ENCODE measurements around the gene RNF41. TPM values are rescaled to one million over a fixed set of nuclear protein-coding genes. Genes with fewer than 3 reads are reported as not detected.

RNF41 gene
- polyA plus RNA-seq, 2 donors: 7.9 to 17.5 TPM

DNA sequence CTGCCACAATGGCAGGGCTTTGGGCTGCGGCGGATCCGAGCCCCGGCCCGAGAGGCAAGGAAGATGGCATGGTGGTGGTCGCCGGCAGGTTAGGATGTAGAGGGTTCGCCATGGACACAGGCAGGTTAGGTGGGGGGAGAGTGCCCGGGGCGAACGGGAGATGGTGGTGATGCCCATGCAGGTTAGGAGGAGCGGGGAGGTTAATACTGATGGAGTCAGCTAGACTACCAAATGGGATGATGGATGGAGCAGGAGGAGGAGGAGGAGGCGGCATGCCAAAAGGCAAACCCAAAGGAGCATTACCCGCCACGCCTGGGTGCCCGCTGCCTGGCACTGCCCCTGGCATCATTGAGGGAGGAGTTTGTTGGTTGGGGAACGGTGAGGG is 57.4 kb downstream of the RNF41 start:
- H3K27me3 ChIP-seq (ENCODE audit: control insufficient read depth in 1 of 2, insufficient read depth in 2 of 2, low read length in 2 of 2): no peaks in the 10 kb centered on the region
- H3K27ac ChIP-seq (ENCODE audit: low read depth in 2 of 2, low read length in 1 of 2): peak overlapping the region in 1 of 2 donors; percentile 15
- WGBS, 2 donors: 75 to 85% methylated on average over 17 of the region's 17 CpGs
- H3K36me3 ChIP-seq (ENCODE audit: control insufficient read depth in 2 of 2, insufficient read depth in 2 of 2, low read length in 1 of 2): peaks cover 22 to 49% of the 10 kb centered on the region in 2 donors
- peaks cover 5 to 8% of the 10 kb centered on the region in 2 donors for H3K4me1 ChIP-seq (ENCODE audit: control insufficient read depth in 2 of 2, insufficient read depth in 2 of 2, low read length in 1 of 2)
- H3K9me3 ChIP-seq (ENCODE audit: control insufficient read depth in 2 of 2, insufficient read depth in 1 of 2, low read depth in 1 of 2, low read length in 1 of 2): no peaks in the 10 kb centered on the region
- H3K4me3 ChIP-seq (ENCODE audit: low read depth in 1 of 2, low read length in 2 of 2): no peak overlapping the region

DNA sequence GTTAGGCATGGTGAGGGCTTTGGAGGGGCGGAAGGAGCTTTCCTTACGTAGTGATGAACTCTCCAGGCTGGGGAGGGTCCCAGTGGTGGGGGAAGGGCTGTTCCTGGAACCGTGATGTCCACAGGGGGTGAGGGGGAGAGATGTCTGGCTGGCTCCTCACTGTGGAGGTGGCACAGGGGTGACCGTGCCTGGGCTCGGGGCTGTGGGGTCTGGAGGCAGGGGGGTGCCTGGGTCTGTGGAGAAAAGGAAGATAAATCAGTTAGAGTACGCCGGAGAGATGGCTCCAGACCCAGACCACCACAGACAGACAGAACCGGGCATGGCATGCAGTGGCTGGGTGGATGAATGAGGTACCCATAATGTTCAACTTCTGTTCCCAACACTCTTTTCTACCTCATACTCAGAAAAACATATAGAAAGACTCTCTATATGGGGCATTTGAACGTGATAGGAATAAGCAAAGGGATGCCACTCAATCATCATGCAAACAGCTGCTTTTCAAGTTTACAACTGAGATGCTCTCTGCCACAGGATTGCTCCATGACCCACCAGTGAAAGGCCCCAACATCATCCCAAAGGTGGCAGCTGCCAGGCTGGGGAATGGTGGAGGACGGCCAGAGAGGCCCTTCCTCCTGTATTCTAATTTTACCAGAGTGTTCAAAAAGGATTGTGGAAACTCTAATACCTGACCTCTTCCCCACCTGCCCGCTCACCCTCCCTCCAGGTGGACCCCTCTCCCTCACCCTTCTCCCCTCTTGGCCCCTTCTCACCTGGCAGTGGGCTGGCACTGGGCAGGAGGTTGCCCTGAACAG is 58.0 kb downstream of the RNF41 start:
- WGBS, 2 donors: 67 to 70% methylated on average over 11 of the region's 11 CpGs
- Histone ChIP-seq H3K9me3 (ENCODE audit: control insufficient read depth in 2 of 2, insufficient read depth in 1 of 2, low read depth in 1 of 2, low read length in 1 of 2) (no peaks in the 10 kb centered on the region), H3K36me3 (ENCODE audit: control insufficient read depth in 2 of 2, insufficient read depth in 2 of 2, low read length in 1 of 2) (peaks cover 22 to 48% of the 10 kb centered on the region in 2 donors), H3K27me3 (ENCODE audit: control insufficient read depth in 1 of 2, insufficient read depth in 2 of 2, low read length in 2 of 2) (no peaks in the 10 kb centered on the region), H3K4me1 (ENCODE audit: control insufficient read depth in 2 of 2, insufficient read depth in 2 of 2, low read length in 1 of 2) (peaks cover 5 to 8% of the 10 kb centered on the region in 2 donors), H3K4me3 (ENCODE audit: low read depth in 1 of 2, low read length in 2 of 2) (no peak overlapping the region), H3K27ac (ENCODE audit: low read depth in 2 of 2, low read length in 1 of 2) (peak overlapping the region in 1 of 2 donors; percentile 15)

DNA sequence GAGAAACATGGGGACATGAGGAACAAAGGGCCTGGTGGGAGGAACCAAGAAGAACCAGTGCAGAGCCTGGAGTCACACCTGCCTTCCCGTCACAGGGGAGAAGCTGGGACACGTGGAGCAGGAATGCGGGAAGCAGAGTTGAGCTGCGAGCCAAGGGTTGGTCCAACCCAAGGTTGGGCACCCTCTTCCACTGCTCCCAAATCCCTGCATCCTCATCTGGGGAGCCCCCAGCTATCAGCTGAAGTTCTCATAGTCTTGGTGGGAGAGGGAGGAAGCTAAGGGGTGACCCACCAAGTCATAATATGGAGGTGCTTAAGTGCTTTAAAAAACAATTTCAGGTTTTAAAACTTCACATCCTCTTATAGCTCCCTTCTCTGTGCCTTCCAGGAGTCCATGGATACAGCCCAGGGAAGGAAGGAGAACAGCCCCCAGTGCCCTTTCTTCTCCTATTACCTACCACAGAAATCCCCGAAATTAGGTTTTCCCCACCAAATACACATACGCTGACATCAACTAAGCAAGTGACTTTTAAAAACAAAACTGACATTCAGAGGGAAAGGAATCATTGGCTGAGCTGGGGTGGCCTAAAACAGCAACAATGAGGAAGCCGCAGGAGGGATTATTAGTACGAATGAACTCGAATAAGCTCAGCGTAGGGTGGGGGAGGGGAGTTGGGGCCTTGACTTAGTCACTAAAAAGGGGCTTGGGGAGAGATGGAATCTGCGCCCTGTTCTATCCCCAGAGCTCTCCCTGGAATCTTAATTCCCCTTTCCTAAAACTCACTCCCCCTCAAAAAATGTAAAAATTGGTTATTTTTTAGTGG is 59.0 kb downstream of the RNF41 start:
- H3K4me3 ChIP-seq (ENCODE audit: low read depth in 1 of 2, low read length in 2 of 2): no peak overlapping the region
- WGBS, 2 donors: 57 to 59% methylated on average over 11 of the region's 11 CpGs
- peak overlapping the region in 1 of 2 donors; percentile 69 for H3K27ac ChIP-seq (ENCODE audit: low read depth in 2 of 2, low read length in 1 of 2)
- no peaks in the 10 kb centered on the region for H3K9me3 ChIP-seq (ENCODE audit: control insufficient read depth in 2 of 2, insufficient read depth in 1 of 2, low read depth in 1 of 2, low read length in 1 of 2)
- peaks cover 21 to 43% of the 10 kb centered on the region in 2 donors for H3K36me3 ChIP-seq (ENCODE audit: control insufficient read depth in 2 of 2, insufficient read depth in 2 of 2, low read length in 1 of 2)
- H3K27me3 ChIP-seq (ENCODE audit: control insufficient read depth in 1 of 2, insufficient read depth in 2 of 2, low read length in 2 of 2): no peaks in the 10 kb centered on the region
- peaks cover 5 to 8% of the 10 kb centered on the region in 2 donors for H3K4me1 ChIP-seq (ENCODE audit: control insufficient read depth in 2 of 2, insufficient read depth in 2 of 2, low read length in 1 of 2)

DNA sequence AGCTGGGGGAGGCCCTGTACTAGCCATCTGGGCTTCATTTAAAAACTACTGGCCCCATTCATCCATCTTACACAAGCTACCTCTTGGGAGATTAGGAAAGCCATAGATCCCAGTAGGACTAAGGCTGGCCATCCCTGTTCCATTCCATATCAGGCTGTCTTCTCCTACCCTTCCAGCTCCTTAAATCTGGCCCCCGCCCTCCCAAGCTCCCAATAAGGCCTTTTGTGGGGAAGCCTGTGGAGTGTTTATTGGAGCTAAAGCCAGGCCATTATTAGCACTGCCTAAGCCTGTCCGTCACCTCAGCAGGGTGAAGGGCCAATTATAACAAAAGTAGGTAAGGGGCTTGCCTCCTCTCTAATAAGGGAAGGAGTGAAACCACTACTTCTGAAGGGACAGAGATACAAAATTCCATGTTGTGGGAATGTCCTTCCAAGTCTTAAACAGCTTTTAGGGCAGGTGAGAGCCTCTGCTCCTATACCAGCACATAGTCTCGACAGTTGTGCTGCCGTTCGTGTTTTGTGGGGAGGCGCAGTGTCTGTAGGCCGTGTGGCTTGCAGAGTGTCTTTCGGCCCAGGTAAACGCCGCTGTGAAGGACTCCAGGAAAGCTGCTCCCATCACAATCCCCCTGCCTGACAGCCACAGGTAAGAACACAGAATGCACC is 59.9 kb downstream of the RNF41 start:
- Histone ChIP-seq H3K4me3 (ENCODE audit: low read depth in 1 of 2, low read length in 2 of 2) (peak overlapping the region in 1 of 2 donors; percentile 99), H3K27me3 (ENCODE audit: control insufficient read depth in 1 of 2, insufficient read depth in 2 of 2, low read length in 2 of 2) (no peaks in the 10 kb centered on the region), H3K27ac (ENCODE audit: low read depth in 2 of 2, low read length in 1 of 2) (peak overlapping the region; percentile 96 to 100), H3K4me1 (ENCODE audit: control insufficient read depth in 2 of 2, insufficient read depth in 2 of 2, low read length in 1 of 2) (peaks cover 5 to 8% of the 10 kb centered on the region in 2 donors), H3K9me3 (ENCODE audit: control insufficient read depth in 2 of 2, insufficient read depth in 1 of 2, low read depth in 1 of 2, low read length in 1 of 2) (no peaks in the 10 kb centered on the region), H3K36me3 (ENCODE audit: control insufficient read depth in 2 of 2, insufficient read depth in 2 of 2, low read length in 1 of 2) (peaks cover 17 to 39% of the 10 kb centered on the region in 2 donors)
- WGBS, 2 donors: 71% methylated on average over 10 of the region's 10 CpGs

DNA sequence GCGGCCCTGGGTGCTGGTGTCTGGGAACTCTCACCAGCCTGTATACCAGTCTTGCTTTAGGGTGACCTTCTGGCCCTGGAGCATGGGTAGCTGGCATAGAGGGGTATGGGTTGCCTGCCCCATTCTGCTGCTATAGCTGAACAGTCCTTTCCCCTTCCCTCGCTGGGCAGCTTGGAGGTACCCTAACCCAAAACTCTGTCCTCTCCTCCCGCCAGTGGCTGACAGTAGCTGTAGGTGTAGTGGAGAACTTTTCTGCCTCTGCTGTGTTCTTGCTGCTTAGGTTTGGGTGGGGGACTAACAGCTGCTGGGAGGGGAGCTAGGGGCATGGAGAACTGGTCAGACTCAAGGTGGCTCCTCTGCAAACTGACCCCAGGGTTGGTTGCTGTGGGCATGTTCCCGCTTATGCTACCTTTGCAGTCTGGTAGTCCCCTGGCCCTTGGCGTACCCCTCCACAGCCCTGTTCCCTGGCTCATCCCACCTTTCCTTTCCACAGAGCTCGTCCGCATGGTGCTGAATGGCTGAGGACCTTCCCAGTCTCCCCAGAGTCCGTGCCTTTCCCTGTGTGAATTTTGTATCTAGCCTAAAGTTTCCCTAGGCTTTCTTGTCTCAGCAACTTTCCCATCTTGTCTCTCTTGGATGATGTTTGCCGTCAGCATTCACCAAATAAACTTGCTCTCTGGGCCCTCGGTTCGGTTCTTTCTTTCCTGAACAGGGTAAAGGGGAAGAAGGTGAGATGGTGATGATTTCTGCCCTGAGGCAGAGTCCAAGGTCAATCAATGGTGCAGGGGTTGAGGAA is 60.6 kb downstream of the RNF41 start:
- Histone ChIP-seq H3K27ac (ENCODE audit: low read depth in 2 of 2, low read length in 1 of 2) (peak overlapping the region; percentile 96 to 100), H3K4me1 (ENCODE audit: control insufficient read depth in 2 of 2, insufficient read depth in 2 of 2, low read length in 1 of 2) (peaks cover 5 to 8% of the 10 kb centered on the region in 2 donors), H3K27me3 (ENCODE audit: control insufficient read depth in 1 of 2, insufficient read depth in 2 of 2, low read length in 2 of 2) (no peaks in the 10 kb centered on the region), H3K4me3 (ENCODE audit: low read depth in 1 of 2, low read length in 2 of 2) (peak overlapping the region; percentile 79 to 99), H3K9me3 (ENCODE audit: control insufficient read depth in 2 of 2, insufficient read depth in 1 of 2, low read depth in 1 of 2, low read length in 1 of 2) (no peaks in the 10 kb centered on the region), H3K36me3 (ENCODE audit: control insufficient read depth in 2 of 2, insufficient read depth in 2 of 2, low read length in 1 of 2) (peaks cover 17 to 39% of the 10 kb centered on the region in 2 donors)
- WGBS, 2 donors: 57 to 63% methylated on average over 11 of the region's 11 CpGs

DNA sequence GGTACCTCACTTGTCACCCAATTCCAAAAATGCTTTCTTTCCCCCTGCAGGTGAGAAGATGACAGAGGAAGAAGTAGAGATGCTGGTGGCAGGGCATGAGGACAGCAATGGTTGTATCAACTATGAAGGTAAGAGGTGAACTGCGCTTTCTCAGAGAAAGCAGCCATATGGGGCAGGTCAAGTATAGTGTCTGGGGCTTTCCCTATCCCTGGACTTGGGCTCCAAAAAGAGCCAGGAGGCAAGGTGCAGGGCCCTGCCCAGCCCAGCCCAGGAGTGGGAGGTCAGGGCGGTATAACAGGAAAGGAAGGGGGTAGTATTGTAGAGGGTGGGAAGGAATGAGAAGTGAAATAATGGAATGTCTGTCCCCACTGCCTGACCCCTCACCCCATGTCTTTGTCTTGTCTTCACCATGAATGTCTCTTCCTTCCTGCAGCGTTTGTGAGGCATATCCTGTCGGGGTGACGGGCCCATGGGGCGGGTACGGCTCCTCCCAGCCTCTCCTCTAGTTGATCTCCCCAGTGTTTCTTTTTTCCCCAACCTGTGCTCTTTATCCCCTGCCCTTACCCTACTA is 61.4 kb downstream of the RNF41 start:
- Histone ChIP-seq H3K4me3 (ENCODE audit: low read depth in 1 of 2, low read length in 2 of 2) (peak overlapping the region; percentile 79 to 99), H3K27me3 (ENCODE audit: control insufficient read depth in 1 of 2, insufficient read depth in 2 of 2, low read length in 2 of 2) (no peaks in the 10 kb centered on the region), H3K36me3 (ENCODE audit: control insufficient read depth in 2 of 2, insufficient read depth in 2 of 2, low read length in 1 of 2) (peaks cover 14 to 36% of the 10 kb centered on the region in 2 donors), H3K4me1 (ENCODE audit: control insufficient read depth in 2 of 2, insufficient read depth in 2 of 2, low read length in 1 of 2) (peaks cover 5 to 8% of the 10 kb centered on the region in 2 donors), H3K27ac (ENCODE audit: low read depth in 2 of 2, low read length in 1 of 2) (peak overlapping the region; percentile 96 to 100), H3K9me3 (ENCODE audit: control insufficient read depth in 2 of 2, insufficient read depth in 1 of 2, low read depth in 1 of 2, low read length in 1 of 2) (no peaks in the 10 kb centered on the region)
- WGBS, 2 donors: 22 to 33% methylated on average over 7 of the region's 7 CpGs

DNA sequence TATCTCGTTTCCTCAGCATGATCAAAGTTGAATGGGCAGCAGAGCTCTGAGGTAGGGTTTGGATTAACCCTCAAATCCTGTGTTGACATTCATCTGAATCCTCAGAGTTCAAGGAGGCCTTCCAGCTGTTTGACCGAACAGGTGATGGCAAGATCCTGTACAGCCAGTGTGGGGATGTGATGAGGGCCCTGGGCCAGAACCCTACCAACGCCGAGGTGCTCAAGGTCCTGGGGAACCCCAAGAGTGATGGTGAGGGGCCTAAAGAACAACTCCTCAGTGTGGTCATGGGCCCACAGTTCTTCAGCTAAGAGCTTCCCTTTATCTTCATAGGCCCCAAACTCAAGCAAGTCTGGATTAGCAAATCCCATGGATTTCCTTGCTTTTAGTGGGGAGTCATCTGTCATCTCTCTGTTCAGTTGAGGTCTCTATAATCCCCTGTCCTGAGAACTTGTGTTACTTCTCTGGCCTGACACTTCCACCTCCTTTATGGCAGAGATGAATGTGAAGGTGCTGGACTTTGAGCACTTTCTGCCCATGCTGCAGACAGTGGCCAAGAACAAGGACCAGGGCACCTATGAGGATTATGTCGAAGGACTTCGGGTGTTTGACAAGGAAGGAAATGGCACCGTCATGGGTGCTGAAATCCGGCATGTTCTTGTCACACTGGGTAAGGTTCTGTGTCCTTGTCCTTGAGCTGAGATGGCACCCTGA is 62.1 kb downstream of the RNF41 start:
- peaks cover 11 to 34% of the 10 kb centered on the region in 2 donors for H3K36me3 ChIP-seq (ENCODE audit: control insufficient read depth in 2 of 2, insufficient read depth in 2 of 2, low read length in 1 of 2)
- H3K27me3 ChIP-seq (ENCODE audit: control insufficient read depth in 1 of 2, insufficient read depth in 2 of 2, low read length in 2 of 2): no peaks in the 10 kb centered on the region
- H3K4me1 ChIP-seq (ENCODE audit: control insufficient read depth in 2 of 2, insufficient read depth in 2 of 2, low read length in 1 of 2): peaks cover 5 to 8% of the 10 kb centered on the region in 2 donors
- no peaks in the 10 kb centered on the region for H3K9me3 ChIP-seq (ENCODE audit: control insufficient read depth in 2 of 2, insufficient read depth in 1 of 2, low read depth in 1 of 2, low read length in 1 of 2)
- WGBS, 2 donors: 7 to 18% methylated on average over 8 of the region's 8 CpGs
- peak overlapping the region; percentile 96 to 100 for H3K27ac ChIP-seq (ENCODE audit: low read depth in 2 of 2, low read length in 1 of 2)
- H3K4me3 ChIP-seq (ENCODE audit: low read depth in 1 of 2, low read length in 2 of 2): peak overlapping the region; percentile 79 to 99

DNA sequence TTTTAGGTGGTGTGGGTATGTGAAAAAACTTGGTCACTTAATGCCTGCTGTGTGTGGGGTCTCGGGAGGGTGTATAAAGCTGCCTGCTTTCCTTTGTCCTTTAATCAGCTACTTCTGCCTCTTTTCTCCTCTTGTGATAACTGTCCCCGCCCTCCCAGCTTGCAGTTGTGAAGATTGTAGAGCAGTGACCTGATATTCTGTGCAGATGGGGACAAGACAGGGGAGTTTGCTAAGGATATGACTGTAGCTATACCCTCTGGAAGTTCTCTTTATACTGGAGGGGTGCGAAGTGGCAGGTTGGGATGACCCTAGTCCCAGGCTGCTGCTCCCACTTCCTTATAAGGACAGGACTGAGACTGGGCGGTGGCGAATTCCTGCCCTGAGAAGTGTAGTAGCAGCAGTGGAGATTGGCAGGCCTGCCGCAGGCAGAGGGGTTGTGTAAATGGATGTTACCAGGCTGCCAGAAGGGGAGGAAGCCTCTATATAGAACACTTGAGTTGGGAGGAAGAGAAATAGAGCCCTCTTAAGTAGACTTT is 62.7 kb downstream of the RNF41 start:
- Histone ChIP-seq H3K27ac (ENCODE audit: low read depth in 2 of 2, low read length in 1 of 2) (peak overlapping the region; percentile 96 to 100), H3K36me3 (ENCODE audit: control insufficient read depth in 2 of 2, insufficient read depth in 2 of 2, low read length in 1 of 2) (peaks cover 11 to 29% of the 10 kb centered on the region in 2 donors), H3K4me3 (ENCODE audit: low read depth in 1 of 2, low read length in 2 of 2) (peak overlapping the region; percentile 79 to 99), H3K4me1 (ENCODE audit: control insufficient read depth in 2 of 2, insufficient read depth in 2 of 2, low read length in 1 of 2) (peaks cover 5 to 8% of the 10 kb centered on the region in 2 donors), H3K27me3 (ENCODE audit: control insufficient read depth in 1 of 2, insufficient read depth in 2 of 2, low read length in 2 of 2) (no peaks in the 10 kb centered on the region), H3K9me3 (ENCODE audit: control insufficient read depth in 2 of 2, insufficient read depth in 1 of 2, low read depth in 1 of 2, low read length in 1 of 2) (no peaks in the 10 kb centered on the region)
- WGBS, 2 donors: 0 to 1% methylated on average over 6 of the region's 6 CpGs

Measured in esophagus (tissue), 2 donors.